NCI-H2171 (cell line): Measurements from ENCODE around the gene UPP1.

Experiments
- DNase-seq: peaks from one replicate; lab custom pipeline; 2025; lab: John Stamatoyannopoulos, UW

UPP1 gene

DNA sequence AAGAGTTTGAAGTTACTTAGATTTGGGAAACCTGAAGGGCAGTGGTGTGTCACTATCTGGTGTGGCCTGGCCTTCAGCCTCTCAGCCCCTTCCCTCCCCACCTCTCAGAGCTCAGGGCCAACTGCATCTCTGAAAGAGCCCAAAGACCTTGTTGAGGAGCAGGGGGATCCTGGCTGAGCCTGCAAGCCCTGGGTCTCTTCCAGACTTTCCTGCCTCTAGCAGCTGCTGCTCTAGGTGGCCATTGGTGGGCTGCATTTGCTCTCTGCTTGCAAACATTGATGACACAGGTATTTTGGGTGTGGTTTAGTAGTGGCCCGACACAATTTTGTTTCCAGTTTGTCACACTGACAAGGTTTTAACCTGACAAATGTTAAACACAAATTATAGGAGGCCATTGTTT lies 3.1 kb upstream of the UPP1 start:
- DNase-seq = no peak

DNA sequence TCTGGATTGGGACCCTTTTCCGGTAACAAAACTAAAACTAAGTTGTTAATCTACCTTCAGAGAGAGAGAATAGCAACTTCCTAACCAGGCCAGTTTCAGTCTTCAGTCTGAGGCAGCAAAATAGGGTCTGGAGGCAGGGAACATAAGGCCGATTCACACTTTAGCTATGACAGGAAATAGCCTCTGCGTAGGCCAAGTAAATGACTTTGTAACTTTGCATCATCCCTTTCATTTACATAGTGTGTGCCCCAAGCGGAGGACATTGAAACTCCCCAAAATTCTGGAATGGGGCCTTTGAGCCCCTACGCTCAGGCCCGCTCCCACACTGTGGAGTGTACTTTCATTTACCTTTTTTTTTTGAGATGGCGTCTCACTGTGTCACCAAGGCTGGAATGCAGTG lies 1.7 kb upstream of the UPP1 start:
- no peak for DNase-seq

DNA sequence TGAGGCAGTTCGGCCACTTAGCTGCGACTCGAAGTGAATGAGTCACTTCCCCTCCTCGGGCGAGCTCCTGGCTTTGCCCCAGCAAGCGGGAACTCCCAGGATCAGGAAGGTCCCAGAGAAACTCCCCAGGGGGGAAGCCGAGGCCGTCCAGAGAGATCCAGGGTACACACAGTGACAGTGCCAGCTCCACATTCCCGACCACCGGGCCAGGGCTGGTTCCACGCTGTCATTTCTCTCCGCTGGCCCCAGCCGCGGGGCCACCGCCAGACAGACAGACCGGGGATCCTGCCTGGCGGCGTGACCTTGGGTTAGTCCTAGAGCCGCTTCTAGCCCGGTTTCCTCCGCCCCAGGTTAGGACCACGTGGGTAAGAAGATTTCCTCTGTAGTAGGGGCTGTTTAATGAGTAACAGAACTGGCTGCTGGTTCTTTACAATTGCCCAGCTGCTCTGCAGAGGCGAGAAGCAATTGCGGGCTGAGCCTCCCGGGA lies 463 bp upstream of the UPP1 start:
- DNase-seq = no peak

DNA sequence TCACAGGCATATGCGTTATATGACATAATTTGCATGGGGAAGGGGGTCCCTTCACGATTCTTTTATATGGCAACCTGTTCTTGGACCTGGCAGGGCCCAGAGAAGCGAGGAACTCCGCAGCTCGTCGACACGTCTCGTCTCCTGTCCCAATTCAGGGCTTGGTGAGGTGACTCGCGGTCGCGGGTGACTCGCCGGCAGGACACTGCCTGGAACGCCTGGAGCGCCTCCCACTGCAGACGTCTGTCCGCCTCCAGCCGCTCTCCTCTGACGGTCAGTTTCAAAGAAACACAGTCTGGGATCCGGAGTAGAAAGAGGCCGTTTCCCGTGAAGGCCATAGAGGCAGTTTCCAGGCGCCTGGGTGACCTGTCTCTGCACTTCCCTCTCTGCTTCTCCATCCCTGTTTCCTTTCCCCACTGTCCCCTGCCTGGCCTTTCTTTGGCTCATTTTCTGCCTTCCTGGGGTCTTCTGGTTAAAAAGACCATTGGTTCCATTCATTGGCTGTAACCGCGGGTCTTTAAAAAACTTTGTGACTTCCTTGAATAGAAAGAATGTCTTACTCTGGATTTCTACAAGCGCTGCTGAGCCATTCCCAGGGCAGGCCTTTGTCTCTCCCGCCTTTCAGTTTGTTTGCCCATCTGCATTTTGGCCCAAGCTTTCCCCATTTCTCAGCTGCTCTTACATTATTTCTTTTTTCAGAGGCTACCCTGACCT lies 1.2 kb downstream of the UPP1 start:
- DNase-seq = no peak

DNA sequence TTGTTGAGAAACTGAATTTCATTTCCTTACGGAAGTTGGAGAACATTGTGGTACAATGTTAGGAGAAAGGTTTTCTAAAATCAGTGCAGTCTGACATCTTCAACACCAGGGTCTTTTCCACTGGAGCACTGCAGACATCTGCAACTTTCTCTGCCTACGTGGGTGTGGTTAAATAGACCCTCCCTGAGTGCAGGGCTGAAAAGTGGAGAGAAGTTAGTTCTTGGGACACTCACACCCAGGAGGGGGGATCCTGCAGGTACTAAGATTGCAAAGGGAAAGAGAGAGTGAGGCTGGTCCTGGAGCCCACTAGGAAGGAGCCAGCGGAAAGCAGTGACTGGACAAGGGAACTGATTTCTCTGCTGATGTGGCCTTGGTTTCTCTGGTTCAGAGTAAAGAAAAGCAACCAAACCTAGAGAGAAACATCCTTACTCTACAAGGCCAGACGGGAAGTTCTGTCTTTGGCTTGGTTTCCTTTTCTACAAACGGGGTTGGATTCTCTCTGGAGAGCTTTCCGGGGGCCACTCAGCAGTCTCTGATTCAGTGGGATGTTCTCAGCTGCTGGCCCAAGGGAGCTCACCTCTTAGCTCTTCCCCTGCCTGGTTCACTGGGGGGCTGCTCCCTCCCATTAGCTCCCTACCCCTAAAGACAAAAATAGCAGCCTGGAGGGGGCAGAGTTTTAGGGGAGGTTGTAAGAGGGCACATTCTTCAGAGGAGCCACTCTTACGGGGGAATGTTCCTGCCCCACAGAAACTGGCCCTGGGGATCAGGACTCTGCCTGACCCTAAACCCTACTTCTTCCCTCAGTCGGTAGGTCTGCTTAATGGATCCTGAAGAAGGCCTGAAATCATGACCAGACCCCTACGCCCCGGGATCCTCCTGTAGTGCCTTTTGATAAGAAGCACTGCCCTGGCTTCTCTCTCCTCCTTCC lies 2.7 kb downstream of the UPP1 start:
- DNase-seq = no peak

DNA sequence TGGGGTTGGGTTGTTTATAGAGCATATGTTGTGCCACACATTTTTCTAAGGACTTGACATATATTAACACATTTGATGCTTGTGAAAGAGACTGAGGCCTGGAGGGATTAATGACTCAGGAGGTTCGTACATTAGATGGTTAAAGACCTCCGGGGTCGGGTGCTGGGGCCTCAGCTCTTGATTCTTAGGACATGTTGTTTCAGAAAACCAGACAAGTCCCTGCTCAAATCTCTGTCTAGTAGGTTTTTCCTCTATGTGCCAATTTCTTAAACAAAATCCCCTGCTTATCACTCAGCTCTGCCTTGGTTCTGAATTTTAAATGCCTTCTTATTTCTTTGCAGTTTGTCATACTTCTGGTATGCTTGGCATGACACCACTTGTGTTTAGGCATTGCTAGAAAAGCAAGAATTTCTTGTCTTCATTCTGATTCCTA lies 5.8 kb downstream of the UPP1 start:
- DNase-seq = no peak

DNA sequence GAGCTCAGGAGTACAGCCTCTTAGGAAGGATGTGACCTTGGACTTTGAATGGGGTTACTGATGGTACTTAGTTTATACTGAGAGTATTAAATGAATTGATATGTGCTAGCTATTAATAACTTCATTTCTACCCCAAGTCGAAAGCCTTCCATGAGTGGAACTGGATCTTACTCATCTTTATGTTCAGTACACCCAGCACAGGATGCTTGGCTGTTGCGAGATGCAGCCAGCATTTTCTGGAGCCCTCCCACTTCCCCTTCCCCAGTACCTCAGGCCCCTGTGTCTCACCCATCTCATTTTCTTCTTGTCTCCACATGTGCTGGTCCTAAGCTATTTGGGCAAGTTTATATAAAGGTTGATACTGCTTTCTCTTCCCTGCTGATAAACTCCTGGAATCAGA lies 7.2 kb downstream of the UPP1 start:
- no peak for DNase-seq

DNA sequence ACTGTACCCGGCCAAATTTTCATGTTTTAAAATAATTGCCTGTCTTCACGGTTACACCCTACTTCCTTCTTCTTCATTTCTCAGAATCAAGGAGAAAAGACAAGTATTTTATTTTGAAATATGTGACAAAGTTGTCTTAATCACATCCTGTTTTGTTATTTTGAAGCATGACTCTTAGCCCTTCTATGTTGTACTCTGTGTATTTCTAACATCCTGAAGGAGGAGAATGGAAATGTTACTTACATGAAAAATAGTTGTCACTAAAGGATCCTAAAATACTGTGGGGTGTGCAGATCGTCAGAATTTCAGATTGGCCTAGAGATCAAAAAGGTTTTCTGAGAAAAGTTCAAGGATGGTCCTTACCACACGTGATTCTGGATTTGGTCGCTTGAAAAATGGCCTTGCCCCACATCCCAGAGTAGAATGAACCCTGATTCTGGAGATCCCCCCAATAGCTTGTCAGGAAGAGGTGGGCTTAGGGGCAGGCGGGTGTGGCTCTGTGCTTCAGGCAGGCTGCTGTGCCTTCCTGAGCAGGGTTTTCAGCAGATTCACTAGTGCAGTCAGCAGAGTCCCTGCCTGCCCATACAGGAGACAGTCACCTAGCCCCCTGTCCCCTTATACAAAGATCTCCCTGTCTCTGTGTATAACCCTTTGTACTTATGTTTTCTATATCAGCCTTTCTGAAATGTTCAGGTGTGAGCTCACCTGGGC lies 8.6 kb downstream of the UPP1 start:
- no peak for DNase-seq

DNA sequence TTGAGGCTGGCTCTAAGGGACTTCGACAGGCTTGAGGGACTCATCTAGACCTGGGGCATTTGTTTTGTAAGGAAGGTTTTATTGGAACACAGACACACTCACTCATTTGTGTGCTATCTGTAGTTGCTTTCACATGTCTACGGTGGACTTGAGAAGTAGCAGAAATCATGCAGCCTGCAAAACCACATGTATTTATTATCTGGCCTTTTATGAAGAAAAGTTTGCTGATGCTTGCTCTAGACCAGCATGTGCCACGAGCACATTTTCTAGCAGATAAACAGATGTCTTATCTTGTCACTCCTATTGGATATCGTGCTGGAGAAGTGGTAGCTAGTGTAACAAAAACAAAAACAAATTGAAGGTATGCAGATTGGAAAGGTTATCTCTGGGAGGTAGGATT lies 9.8 kb downstream of the UPP1 start:
- DNase-seq = no peak

DNA sequence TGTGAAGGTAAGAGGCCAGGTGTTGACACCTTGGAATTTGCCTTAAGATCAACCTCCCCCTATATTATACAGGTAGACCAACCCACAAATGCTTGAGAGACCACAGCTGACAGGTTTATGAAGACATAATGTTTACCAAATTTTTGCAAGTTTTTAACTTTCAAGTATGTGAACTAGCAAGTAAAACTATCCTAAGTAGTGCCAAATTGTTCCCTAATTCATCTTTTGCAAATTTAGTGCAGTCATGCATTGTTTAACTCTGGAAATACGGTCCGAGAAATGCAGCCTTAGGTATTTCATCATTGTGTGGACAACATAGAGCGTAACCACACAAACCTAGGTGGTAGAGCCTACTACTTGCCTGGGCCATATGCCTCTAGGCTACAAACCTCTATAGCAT lies 10.7 kb downstream of the UPP1 start:
- DNase-seq = no peak

DNA sequence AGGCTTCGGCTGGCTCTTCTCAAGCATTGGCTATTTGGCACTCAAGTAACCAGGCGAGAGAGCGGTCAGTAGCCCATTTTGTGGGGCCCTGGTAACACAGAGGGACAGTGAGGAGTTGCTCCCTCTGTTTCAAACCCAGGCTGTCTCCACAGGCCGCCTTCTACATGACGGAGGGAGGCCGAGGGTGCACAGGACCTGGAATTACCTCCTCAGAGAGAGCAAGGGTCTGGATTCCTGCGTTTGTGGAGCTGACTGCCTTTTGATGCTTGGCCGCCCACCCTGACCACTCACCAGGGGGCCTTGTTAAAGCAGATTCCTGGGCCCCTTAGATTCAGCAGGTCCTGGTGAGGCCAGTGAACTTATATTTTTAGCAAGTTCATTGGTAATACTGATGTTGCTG lies 12.3 kb downstream of the UPP1 start:
- no peak for DNase-seq

DNA sequence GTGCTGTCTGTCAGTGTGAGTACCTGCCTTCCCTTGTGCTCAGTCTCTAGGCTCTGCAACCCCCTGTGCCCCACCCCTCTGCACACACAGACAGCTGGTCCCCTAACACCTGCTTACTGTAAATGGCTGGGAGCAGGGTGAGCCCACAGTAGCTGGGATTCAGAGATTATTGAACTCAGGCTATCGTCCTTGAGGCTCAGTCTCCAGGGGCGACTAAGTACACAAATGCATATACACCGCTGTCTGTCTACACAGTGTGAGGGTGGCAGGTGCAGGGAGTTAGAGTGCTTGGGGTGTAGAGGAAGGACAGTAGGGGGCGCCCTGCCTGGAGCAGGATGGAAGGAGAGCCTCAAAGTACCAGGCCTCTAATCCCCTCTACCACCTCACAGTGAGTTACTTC lies 12.9 kb downstream of the UPP1 start:
- DNase-seq = no peak

DNA sequence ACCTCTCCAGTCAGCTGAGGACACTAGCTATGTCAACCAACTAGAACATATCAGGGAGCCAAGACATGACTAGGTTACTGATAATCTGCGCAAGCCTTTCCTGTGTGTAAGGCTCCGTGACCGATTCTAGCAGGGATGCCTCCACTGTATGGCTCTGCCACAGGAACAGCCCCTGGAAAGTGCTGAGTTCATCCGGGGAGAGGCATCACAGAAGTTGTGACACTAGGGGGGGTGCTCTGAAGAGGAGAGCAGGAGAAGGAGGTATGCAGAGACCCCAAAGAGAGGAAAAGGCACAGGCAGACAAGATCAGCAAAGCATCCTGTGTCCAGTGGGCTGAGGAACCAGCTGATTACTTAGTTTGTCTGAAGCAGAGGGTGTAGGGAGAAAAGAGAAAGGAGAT lies 13.5 kb downstream of the UPP1 start:
- DNase-seq = no peak

DNA sequence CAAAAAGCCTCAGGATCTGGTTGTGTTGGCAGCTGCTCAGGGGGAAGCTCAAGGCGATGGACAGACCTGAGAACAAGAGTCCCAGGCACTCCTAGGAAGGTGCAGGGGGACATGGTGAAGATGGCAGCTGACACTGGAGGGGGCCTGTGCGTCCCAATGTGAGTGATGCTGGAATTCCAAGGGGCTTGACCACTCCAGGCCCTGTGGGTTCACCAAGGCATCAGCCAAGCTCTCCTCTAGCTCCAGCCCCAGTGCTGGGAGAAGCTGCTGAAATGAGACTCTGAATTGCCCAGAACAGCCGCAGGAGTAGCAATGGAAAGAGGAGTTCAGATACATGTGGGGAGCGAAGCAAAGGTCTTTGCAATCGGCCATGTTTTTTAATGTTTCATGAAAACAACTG lies 16.0 kb downstream of the UPP1 start:
- no peak for DNase-seq

DNA sequence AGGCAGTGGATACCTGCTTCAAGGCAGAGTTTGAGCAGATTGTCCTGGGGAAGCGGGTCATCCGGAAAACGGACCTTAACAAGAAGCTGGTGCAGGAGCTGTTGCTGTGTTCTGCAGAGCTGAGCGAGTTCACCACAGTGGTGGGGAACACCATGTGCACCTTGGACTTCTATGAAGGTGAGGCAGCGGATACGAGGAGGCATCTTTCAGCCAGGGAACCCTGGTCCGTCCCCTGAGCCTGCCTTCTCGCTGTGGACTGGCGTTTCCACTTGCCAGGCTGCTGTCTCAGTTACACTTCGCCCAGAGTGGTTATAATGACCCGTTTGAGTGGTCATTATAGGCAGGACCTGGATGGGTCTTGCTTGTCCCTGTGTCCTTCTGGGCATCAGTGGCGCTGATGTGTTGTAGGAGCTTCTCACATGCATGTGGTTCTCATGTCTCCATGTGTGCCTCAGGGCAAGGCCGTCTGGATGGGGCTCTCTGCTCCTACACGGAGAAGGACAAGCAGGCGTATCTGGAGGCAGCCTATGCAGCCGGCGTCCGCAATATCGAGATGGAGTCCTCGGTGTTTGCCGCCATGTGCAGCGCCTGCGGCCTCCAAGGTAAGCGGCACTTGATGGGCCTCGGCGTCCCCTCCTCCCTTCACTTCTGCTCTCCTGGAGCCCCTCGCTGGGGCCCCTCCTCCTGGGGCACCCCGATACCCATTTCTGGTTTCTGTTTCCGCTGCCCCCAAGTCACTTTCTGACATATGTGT lies 18.0 kb downstream of the UPP1 start:
- DNase-seq = no peak

DNA sequence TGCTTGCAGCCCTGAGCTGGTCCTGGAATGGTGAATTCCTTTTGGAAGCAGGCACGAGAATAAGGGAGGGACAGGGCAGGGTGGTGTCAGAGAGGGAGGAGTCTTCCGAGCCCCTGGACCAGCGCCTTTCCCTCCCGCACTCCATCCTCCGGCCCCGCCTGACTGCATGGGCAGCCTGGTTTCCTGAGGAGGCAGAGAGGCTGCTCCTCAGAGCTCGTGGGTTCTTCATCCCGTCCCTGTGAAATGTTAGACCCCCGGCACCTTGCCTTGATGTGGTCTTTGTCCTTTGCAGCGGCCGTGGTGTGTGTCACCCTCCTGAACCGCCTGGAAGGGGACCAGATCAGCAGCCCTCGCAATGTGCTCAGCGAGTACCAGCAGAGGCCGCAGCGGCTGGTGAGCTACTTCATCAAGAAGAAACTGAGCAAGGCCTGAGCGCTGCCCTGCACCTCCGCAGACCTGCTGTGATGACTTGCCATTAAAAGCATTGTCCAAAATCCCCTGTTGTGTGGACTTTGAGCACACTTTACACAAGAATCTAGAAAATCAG lies 18.9 kb downstream of the UPP1 start:
- DNase-seq = no peak

DNA sequence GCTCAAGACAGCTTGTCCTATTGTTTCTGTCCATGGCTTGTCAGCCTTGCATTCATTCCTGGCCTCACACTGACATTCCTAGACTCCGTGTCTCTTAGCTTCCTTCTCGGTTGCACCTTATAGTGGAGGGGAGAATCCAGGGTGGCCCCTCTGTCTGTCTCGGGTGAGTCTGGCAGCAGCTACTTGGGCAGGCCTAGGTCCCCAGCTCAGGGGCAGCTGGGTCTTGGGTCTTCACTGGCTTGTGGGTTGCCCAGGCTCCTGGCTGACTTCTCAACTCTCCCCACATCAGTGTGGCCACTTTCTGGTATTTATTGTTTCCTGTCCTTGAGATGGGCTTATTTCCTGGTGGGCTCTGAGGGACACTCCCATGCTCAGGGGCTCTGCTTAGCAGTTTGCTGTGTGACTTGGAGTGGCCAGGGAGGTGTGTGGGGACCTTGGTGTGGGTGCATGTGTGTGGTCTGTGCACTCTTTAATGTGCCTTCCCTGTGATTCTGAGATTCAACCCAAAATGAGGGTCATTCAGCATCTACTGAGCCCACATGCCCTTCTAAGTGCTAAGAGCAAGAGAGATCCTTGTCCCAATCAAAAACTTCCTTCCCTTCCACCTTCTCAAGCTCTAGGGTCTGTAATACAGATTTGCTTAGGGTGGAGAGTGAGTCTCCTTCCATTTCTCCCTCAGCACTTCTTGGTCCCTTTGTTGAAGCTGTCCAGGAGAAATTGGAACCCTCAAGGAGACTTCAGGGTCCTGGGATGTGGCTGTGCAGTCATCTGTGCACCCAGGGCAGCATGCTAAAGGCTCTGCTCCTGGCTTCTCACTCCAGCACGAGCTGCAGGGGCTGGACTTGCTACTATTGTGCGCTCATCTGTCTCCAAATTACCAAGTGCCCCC lies 20.1 kb downstream of the UPP1 start:
- DNase-seq = no peak

DNA sequence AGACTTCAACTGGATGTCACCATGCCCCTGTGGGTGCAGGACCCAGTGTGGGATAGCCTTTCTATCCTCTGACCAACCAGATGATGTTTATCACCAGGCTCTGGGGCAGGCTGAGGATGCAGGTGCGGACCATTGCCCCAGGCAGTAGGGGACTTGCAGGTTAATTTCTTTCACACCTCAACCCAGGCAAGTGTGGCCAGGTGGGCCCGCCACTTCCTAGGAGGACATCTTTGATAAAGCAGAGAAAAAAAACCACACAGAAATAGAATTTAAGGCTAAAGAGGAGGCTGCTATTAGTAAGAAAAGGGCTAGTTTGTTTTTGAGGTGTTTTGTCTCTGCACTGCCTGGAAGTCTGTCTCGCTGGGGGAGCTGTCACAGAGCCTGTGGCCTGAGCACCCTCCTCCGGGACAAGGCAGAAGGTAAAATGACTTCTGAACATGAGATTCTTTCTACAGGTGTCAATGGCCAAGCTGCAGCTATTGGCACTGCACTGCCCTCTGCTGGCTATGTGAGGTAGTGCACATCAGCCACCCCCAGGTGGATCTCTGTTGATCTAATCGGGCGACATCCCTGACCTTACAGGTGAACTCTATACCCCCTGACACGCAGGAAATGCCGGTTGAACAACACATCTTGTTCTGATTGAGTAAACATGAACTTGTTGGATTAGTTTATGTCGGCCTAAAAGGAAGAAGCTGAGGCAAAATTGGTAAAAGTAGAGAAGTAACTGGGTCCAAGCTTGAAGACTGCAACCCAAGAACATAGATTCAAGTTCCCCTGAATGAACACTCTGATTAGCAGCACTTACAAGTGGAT lies 21.0 kb downstream of the UPP1 start:
- DNase-seq = peak; percentile 33

DNA sequence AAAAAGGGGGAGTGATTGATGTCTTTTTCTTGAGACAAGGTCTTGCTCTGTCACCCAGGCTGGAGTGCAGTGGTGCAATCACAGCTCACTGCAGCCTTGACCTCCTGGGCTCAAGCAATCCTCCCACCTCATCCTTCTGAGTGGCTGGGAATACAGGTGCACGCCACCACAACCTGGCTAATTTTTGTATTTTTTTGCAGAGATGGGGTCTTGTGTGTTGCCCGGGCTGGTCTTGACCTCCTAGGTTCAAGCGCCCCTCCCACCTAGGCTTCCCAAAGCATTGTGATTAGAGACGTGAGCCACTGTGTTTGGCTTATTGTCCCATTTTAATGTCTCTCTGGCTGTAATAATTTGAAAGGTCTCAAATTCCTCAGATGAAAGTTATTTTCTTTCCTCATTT lies 21.8 kb downstream of the UPP1 start:
- no peak for DNase-seq

DNA sequence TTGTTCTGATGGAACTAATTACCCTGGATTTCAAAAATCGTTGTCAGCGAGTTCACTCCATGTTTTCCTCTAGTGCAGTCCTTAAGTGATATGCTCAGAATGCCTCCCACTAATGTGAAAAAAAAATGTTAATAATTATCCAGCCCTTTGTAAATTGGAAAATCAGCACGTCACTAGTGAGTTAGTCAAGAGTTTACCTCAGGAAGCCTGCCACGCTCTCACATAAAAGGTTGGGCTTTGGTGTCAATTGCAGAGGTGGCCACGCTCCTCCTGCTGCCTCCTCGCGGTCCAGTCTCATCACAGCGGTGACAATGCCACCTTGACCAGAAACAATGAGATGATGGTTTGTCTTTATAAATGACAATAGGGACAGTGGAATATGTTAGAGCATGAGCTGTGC lies 22.5 kb downstream of the UPP1 start:
- DNase-seq = no peak
